HEK293T (cell line): ENCODE data around the gene DARS1.

Experiments
- ARNT ChIP-seq: fragments of 450-650 bp; IDR thresholded peaks from 2 replicates; pipeline ENCODE4 v1.6.1; 2017; ENCODE audit warnings: mild to moderate bottlenecking
- CTBP1 ChIP-seq: fragments of 450-650 bp; IDR thresholded peaks from 2 replicates; pipeline ENCODE4 v1.6.1; 2016; ENCODE audit warnings: borderline replicate concordance
- ELF4 ChIP-seq: fragments of 450-650 bp; IDR thresholded peaks from 2 replicates; pipeline ENCODE4 v1.6.1; 2017; ENCODE audit warnings: antibody characterized with exemption
- FOXM1 ChIP-seq: fragments of 450-650 bp; IDR thresholded peaks from 2 replicates; pipeline ENCODE4 v1.6.1; 2017; ENCODE audit warnings: mild to moderate bottlenecking, borderline replicate concordance
- HDGF ChIP-seq: fragments of 450-650 bp; IDR thresholded peaks from 2 replicates; pipeline ENCODE4 v1.6.1; 2017; ENCODE audit warnings: antibody characterized with exemption, borderline replicate concordance
- LEF1 ChIP-seq: fragments of 450-650 bp; IDR thresholded peaks from 2 replicates; pipeline ENCODE4 v1.6.1; 2017; ENCODE audit warnings: mild to moderate bottlenecking, borderline replicate concordance

DNA sequence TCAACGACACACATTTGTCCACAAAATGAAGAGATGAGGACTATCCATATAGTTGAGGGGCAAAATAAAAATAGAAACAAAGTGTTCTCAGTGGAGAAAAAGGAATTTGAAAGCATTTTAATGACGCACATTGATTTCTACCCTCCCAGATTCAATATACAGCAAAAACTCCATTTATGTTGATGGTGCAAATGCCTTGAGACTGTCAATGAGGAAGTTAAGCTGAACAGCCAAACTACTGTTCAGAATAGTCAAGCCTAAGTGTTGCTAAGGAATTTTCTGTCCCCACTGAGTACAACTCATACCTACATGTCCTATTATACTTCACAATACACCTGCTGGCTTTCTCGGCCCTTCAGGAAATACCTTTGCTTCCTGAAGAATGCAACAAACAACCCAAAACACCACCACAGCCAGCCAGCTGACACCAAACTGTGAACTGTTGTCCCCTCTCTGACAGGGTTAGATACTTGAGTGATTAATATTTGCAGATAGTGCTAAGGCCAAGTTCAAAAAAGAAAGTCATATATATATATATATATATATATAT lies 27.8 kb upstream of the DARS1 start:
- TF ChIP-seq LEF1, result no peak
- TF ChIP-seq ELF4, result no peak
- no peak for TF ChIP-seq CTBP1
- TF ChIP-seq HDGF, result no peak
- TF ChIP-seq ARNT, result no peak
- no peak for TF ChIP-seq FOXM1
